Activated naive CD8-positive, alpha-beta T cell treated with anti-CD3 and anti-CD28 coated beads, Interleukin-2, amount 50 U/mL, for 24 hours (primary cell): Measurements from ENCODE around the gene EMC10.

Source experiments
- ATAC-seq: fragments of 150-1000 bp; cut with Tn5 transposase; one replicate; pipeline ENCODE4 v1.10.0; 2021
- DNase-seq: peaks from one replicate; pipeline ENCODE4 v3.0.0; 2021
- H3K27ac Mint-ChIP-seq: one replicate; pipeline ENCODE4 v1.8.0; 2021; ENCODE audit warnings: mild to moderate bottlenecking, mixed read lengths
- H3K27me3 Mint-ChIP-seq: one replicate; pipeline ENCODE4 v1.8.0; 2021; ENCODE audit warnings: mixed read lengths
- H3K36me3 Mint-ChIP-seq: one replicate; pipeline ENCODE4 v1.8.0; 2021; ENCODE audit warnings: low read depth, mixed read lengths
- H3K4me1 Mint-ChIP-seq: one replicate; pipeline ENCODE4 v1.8.0; 2021; ENCODE audit warnings: mixed read lengths
- H3K4me3 Mint-ChIP-seq: one replicate; pipeline ENCODE4 v1.8.0; 2021; ENCODE audit warnings: mild to moderate bottlenecking, moderate library complexity, mixed read lengths
- H3K9me3 Mint-ChIP-seq: one replicate; pipeline ENCODE4 v1.8.0; 2021; ENCODE audit warnings: mixed read lengths

The EMC10 gene

DNA sequence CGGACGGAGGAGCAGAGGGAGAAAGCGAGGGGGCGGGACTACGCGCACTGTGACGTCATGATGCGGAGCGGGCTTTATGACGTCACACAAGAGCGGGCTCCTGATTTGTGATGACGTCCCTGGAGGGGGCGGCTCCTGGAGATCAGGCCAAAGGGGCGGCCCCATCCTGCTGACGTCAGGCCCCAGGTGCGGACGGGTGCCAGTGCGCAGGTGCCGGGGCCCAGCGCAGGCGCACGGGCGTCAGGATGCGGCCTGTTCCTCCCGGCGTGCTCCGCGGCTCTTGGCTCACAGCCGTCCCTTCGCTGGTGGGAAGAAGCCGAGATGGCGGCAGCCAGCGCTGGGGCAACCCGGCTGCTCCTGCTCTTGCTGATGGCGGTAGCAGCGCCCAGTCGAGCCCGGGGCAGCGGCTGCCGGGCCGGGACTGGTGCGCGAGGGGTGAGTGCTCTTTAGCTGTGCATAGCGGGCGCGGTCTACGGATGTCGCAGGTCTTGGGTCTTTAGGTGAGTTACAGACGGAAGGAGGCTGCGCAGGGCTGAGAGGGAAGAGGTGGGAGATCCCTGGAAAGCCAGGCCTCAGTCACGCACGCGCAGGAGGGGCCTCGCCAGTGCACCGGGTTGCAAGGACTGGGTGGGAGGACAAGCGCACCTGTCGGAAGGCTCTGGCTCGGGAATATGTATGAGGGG lies at the start of gene EMC10, which contains the start of gene GARIN5A:
TSS of gene EMC10 (plus strand) at position 284 of the 683 bp plus-strand sequence. CDS start at position 322, 38 bp downstream.
TSS of gene GARIN5A (minus strand) at position 625 of the 683 bp plus-strand sequence. CDS start at position 165, 460 bp downstream.
- peak within 1 kb of the TSS; percentile 98 for H3K4me3 Mint-ChIP-seq
- H3K4me1 Mint-ChIP-seq = peaks cover 24% of the 10 kb centered on the region
- no peaks in the 10 kb centered on the region for H3K27me3 Mint-ChIP-seq
- DNase-seq (peak; percentile 95), ATAC-seq (peak; percentile 90)
- peak within 1 kb of the TSS; percentile 91 for H3K27ac Mint-ChIP-seq
- no peaks in the 10 kb centered on the region for H3K9me3 Mint-ChIP-seq
- H3K36me3 Mint-ChIP-seq = peaks cover 11% of the 10 kb centered on the region

DNA sequence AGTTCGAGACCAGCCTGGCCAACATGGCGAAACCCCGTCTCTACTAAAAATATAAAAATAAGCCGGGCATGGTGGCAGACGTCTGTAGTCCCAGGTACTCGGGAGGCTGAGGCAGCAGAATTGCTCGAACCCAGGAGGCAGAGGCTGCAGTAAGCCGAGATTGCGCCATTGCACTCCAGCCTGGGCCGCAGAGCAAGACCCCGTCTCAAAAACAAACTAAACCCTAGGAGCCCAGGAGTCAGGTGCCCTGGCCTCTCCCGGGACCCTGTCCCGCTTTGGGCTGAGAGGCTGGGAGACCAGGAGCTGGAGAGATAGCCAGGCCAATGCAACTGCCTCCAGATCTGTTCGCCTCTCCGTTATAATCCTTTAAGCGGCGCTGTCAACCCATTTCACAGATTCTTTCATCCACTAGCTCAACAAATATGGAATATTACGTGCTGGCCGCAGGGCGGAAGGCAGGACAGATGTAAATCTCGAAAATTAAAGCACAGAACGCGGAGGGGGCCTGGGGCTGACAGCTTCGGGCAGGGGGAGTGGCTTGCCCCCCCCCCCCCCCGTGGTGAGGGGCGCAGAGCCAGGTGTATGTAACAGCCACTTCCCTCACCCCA lies 48.9 kb upstream of the EMC10 start:
- no peaks in the 10 kb centered on the region for H3K9me3 Mint-ChIP-seq
- peaks cover 13% of the 10 kb centered on the region for H3K27me3 Mint-ChIP-seq
- H3K4me3 Mint-ChIP-seq = no peak overlapping the region
- H3K27ac Mint-ChIP-seq = no peak overlapping the region
- peaks cover 20% of the 10 kb centered on the region for H3K4me1 Mint-ChIP-seq
- no peak for ATAC-seq
- no peak for DNase-seq
- no peaks in the 10 kb centered on the region for H3K36me3 Mint-ChIP-seq

DNA sequence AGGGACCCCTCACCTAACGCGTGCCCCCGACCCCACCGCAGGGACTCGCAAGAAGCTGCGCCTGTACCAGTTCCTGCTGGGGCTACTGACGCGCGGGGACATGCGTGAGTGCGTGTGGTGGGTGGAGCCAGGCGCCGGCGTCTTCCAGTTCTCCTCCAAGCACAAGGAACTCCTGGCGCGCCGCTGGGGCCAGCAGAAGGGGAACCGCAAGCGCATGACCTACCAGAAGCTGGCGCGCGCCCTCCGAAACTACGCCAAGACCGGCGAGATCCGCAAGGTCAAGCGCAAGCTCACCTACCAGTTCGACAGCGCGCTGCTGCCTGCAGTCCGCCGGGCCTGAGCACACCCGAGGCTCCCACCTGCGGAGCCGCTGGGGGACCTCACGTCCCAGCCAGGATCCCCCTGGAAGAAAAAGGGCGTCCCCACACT lies 48.3 kb upstream of the EMC10 start:
- Mint-ChIP-seq H3K36me3 (no peaks in the 10 kb centered on the region), H3K27ac (no peak overlapping the region), H3K27me3 (peaks cover 18% of the 10 kb centered on the region), H3K4me1 (peaks cover 22% of the 10 kb centered on the region), H3K9me3 (no peaks in the 10 kb centered on the region), H3K4me3 (no peak overlapping the region)
- ATAC-seq (no peak), DNase-seq (peak; percentile 41)

DNA sequence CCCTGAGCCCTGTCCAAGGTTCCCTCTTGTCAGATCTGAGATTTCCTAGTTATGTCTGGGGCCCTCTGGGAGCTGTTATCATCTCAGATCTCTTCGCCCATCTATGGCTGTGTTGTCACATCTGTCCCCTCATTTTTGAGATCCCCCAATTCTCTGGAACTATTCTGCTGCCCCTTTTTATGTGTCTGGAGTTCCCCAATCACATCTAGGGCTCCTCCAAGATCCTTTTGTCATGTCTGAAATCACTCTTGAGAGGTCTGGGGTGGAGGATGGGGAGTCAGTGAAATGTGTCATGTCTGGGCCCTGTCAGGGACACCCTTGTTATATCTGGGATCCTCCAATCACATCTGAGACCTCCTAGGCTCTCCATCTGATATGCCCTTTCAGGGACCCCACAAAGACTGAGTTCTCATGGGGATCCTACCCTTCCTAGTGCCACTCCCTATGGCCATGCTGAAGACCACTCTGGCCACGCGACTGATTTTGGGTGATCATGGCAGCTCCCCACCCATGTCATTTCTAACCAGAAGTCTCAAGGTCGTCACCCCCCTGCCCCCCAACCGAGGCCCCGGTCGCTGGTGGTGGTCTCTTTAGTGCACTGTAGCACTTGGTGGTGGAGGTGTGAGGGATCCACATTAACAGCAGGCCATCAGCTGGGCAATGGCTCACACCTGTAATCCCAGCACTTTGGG lies 47.4 kb upstream of the EMC10 start:
- Mint-ChIP-seq H3K4me3 (no peak overlapping the region), H3K36me3 (no peaks in the 10 kb centered on the region), H3K27ac (no peak overlapping the region), H3K27me3 (peaks cover 22% of the 10 kb centered on the region), H3K9me3 (no peaks in the 10 kb centered on the region), H3K4me1 (peaks cover 26% of the 10 kb centered on the region)
- DNase-seq = no peak
- ATAC-seq = no peak

DNA sequence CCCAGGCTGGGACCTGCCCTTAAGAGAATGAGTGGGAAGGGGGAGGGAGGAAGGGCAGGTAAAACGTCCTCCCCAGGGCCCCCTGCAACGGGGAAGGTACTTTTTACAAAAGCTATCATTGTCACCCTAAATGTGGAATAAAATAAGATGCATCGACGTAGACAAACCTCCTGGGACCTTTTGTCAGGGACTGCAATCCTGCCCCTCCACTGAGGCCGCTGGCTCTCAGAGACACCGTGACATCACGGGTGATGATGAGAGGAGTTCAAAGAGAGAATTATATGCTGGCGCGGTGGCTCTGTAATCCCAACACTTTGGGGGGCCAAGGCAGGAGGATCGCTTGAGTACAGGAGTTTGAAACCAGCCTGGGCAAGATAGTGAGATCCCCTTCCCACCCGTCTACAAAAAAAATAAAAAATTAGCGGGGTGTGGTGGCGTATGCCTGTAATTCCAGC lies 45.4 kb upstream of the EMC10 start:
- Mint-ChIP-seq H3K4me3 (peak overlapping the region; percentile 79), H3K36me3 (no peaks in the 10 kb centered on the region), H3K9me3 (no peaks in the 10 kb centered on the region), H3K27ac (peak overlapping the region; percentile 70), H3K27me3 (peaks cover 22% of the 10 kb centered on the region), H3K4me1 (peaks cover 29% of the 10 kb centered on the region)
- no peak for ATAC-seq
- no peak for DNase-seq

DNA sequence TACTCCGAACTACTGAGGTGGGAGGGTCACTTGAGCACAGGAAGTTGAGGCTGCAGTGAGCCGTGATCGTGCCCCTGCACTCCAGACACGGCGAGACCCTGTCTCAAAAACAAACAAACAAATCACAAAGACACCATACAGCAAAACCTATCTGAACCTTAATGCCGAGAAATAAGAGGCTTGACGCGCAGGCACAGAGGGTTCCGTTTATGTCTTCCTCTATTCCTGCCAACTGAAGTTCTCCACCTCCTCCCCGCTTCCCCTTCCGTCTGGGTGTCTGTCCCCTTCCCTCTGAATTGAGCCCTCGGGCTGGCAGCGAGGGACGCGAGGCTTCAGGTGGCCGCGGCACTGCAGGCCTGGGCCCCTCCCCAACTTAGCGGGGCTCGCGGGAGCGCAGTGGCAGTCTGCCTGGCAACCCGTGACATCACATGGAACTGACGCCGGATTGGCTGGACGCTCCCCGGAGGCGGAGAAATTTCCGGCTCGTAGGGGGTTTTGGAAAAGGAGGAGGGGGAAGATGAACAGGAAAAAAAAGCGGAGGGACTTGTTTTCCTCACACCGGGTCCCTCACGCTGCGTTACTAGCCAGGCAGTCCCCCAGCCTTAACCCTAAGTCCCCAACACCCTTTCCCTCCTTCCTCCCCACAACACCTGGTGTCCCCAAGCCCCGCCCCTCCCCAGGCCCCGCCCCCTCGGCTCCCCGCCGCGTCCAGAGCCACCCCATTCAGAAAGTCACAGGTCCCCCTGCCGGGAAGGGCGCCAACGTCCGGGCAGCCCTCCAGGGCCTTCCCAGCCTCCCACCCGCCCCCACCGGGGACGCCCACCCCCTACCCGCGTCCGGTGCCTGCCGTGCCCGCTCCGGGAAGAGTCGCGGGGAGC lies 44.7 kb upstream of the EMC10 start:
- DNase-seq = peak; percentile 90
- Mint-ChIP-seq H3K27ac (peak overlapping the region; percentile 70), H3K9me3 (no peaks in the 10 kb centered on the region), H3K4me1 (peaks cover 29% of the 10 kb centered on the region), H3K36me3 (no peaks in the 10 kb centered on the region), H3K4me3 (peak overlapping the region; percentile 79), H3K27me3 (peaks cover 22% of the 10 kb centered on the region)
- peak; percentile 93 for ATAC-seq

- DNase-seq = no peak
- no peaks in the 10 kb centered on the region for H3K9me3 Mint-ChIP-seq
- no peaks in the 10 kb centered on the region for H3K36me3 Mint-ChIP-seq
- H3K27me3 Mint-ChIP-seq = peaks cover 22% of the 10 kb centered on the region
- H3K4me3 Mint-ChIP-seq = peak within 1 kb of the TSS; percentile 79
- ATAC-seq = no peak
- H3K27ac Mint-ChIP-seq = peak within 1 kb of the TSS; percentile 70
- H3K4me1 Mint-ChIP-seq = peaks cover 29% of the 10 kb centered on the region
Observed at GRCh38 chr19:50432221-50433028, 43.9 kb upstream of the EMC10 start, which contains the start of gene MYBPC2. Gene MYBPC2, plus strand, starts transcription at chr19:50432892. Its CDS starts 62 bp downstream, at chr19:50432954.

DNA sequence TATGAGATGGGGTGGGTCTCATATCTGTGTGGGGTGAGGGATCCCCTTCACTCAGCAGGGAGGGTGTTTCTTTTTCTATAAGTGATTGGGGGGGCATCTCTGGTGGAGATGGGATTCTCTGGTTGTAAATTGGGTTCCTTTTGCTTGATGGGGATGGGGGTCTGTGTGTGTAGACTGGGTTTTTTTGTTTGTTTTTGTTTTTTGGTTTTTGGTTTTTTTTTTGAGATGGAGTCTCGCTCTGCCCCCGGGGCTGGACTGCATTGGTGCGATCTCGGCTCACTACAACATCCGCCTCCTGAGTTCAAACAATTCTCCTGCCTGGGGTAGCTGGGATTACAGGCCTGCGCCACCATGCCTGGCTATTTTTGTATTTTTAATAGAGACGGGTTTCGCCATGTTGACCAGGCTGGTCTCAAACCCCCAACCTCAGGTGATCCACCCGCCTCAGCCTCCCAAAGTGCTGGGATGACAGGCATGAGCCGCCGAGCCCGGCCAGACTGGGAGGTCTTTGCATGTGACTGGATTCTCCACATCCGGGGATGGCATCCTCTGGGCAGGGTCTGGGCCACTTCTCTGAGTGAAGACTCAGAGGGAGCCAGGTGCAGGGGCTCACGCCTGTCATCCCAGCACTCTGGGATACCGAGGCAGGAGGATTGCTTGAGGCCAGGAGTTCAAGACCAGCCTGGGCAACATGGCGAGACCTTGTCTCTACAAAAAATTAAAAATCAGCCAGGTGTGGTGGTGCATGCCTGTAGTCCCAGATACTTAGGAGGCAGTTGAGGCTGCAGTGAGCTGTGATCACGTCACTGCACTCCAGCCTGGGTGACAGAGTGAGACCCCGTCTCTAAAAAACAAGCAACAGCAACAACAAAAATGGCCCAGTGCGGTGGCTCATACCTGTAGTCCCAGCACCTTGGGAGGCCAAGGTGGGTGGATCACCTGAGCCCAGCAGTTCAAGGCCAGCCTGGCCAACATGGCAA lies 42.8 kb upstream of the EMC10 start:
- ATAC-seq = no peak
- Mint-ChIP-seq H3K9me3 (no peaks in the 10 kb centered on the region), H3K27me3 (peaks cover 27% of the 10 kb centered on the region), H3K4me3 (peak overlapping the region; percentile 51), H3K36me3 (no peaks in the 10 kb centered on the region), H3K4me1 (peaks cover 29% of the 10 kb centered on the region), H3K27ac (no peak overlapping the region)
- DNase-seq = no peak

- Mint-ChIP-seq H3K27ac (no peak overlapping the region), H3K9me3 (no peaks in the 10 kb centered on the region), H3K4me3 (no peak overlapping the region), H3K36me3 (no peaks in the 10 kb centered on the region), H3K27me3 (peaks cover 28% of the 10 kb centered on the region), H3K4me1 (peaks cover 24% of the 10 kb centered on the region)
- no peak for DNase-seq
- ATAC-seq = no peak
Observed at GRCh38 chr19:50434525-50434924, 41.8 kb upstream of the EMC10 start.

- ATAC-seq (no peak), DNase-seq (no peak)
- no peaks in the 10 kb centered on the region for H3K9me3 Mint-ChIP-seq
- H3K27ac Mint-ChIP-seq = no peak overlapping the region
- H3K4me3 Mint-ChIP-seq = no peak overlapping the region
- no peaks in the 10 kb centered on the region for H3K36me3 Mint-ChIP-seq
- H3K4me1 Mint-ChIP-seq = peaks cover 22% of the 10 kb centered on the region
- peaks cover 27% of the 10 kb centered on the region for H3K27me3 Mint-ChIP-seq
Observed at GRCh38 chr19:50435221-50435620, 41.1 kb upstream of the EMC10 start.

DNA sequence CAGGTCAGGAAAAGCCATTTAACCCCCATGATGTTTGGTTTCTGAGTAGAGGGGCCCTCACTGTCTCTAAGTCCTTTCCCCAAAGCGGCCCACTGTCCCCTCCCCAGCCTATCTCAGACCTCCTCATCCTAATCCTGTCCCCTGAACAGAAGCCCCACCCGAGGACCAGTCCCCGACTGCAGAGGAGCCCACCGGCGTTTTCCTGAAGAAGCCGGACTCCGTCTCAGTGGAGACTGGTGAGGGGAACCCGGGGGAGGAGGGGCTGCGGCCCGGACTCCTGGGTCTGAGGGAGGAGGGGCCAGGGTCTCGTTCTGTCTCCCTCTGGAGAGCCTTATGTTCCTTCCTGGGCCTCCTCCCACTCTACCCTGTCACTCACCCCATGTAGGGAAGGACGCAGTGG lies 40.7 kb upstream of the EMC10 start:
- no peaks in the 10 kb centered on the region for H3K36me3 Mint-ChIP-seq
- H3K4me3 Mint-ChIP-seq = no peak overlapping the region
- H3K27me3 Mint-ChIP-seq = peaks cover 26% of the 10 kb centered on the region
- DNase-seq (no peak), ATAC-seq (no peak)
- no peaks in the 10 kb centered on the region for H3K9me3 Mint-ChIP-seq
- peaks cover 22% of the 10 kb centered on the region for H3K4me1 Mint-ChIP-seq
- no peak overlapping the region for H3K27ac Mint-ChIP-seq

- Mint-ChIP-seq H3K27me3 (peaks cover 13% of the 10 kb centered on the region), H3K4me1 (peaks cover 7% of the 10 kb centered on the region), H3K9me3 (no peaks in the 10 kb centered on the region), H3K27ac (no peak overlapping the region), H3K36me3 (no peaks in the 10 kb centered on the region), H3K4me3 (no peak overlapping the region)
- ATAC-seq (no peak), DNase-seq (no peak)
Observed at GRCh38 chr19:50437862-50438449, 38.4 kb upstream of the EMC10 start.
